ENCODE results near the gene PYURF.

Gene PYURF

GRCh38 chr4:88528861-88529260, 5.3 kb upstream of the PYURF start:
- Histone ChIP-seq H3K9me3 (ENCODE audit: control insufficient read depth, insufficient read depth, low read length) (no peaks in the 10 kb centered on the region), H3K4me3 (ENCODE audit: low read depth, low read length) (no peak overlapping the region), H3K4me1 (ENCODE audit: control insufficient read depth, insufficient read depth, low read length) (peaks cover 22% of the 10 kb centered on the region), H3K9ac (ENCODE audit: low read depth, low read length) (no peak overlapping the region), H3K27me3 (ENCODE audit: control insufficient read depth, insufficient read depth, low read length) (no peaks in the 10 kb centered on the region), H3K36me3 (ENCODE audit: control insufficient read depth, insufficient read depth, low read length) (no peaks in the 10 kb centered on the region), H3K27ac (ENCODE audit: low read depth, low read length) (no peak overlapping the region)

GRCh38 chr4:88527787-88528186, 4.2 kb upstream of the PYURF start:
- H3K9ac ChIP-seq (ENCODE audit: low read depth, low read length): no peak overlapping the region
- peaks cover 13% of the 10 kb centered on the region for H3K4me1 ChIP-seq (ENCODE audit: control insufficient read depth, insufficient read depth, low read length)
- H3K27ac ChIP-seq (ENCODE audit: low read depth, low read length): no peak overlapping the region
- H3K27me3 ChIP-seq (ENCODE audit: control insufficient read depth, insufficient read depth, low read length): no peaks in the 10 kb centered on the region
- no peaks in the 10 kb centered on the region for H3K9me3 ChIP-seq (ENCODE audit: control insufficient read depth, insufficient read depth, low read length)
- no peaks in the 10 kb centered on the region for H3K36me3 ChIP-seq (ENCODE audit: control insufficient read depth, insufficient read depth, low read length)
- no peak overlapping the region for H3K4me3 ChIP-seq (ENCODE audit: low read depth, low read length)

- Histone ChIP-seq H3K9me3 (ENCODE audit: control insufficient read depth, insufficient read depth, low read length) (no peaks in the 10 kb centered on the region), H3K4me3 (ENCODE audit: low read depth, low read length) (no peak overlapping the region), H3K27me3 (ENCODE audit: control insufficient read depth, insufficient read depth, low read length) (no peaks in the 10 kb centered on the region), H3K27ac (ENCODE audit: low read depth, low read length) (no peak overlapping the region), H3K4me1 (ENCODE audit: control insufficient read depth, insufficient read depth, low read length) (peaks cover 15% of the 10 kb centered on the region), H3K36me3 (ENCODE audit: control insufficient read depth, insufficient read depth, low read length) (peaks cover 6% of the 10 kb centered on the region), H3K9ac (ENCODE audit: low read depth, low read length) (no peak overlapping the region)
Observed at GRCh38 chr4:88526221-88526815, 2.7 kb upstream of the PYURF start.

GRCh38 chr4:88524171-88524570, 595 bp upstream of the PYURF start:
- peak overlapping the region; percentile 92 for H3K27ac ChIP-seq (ENCODE audit: low read depth, low read length)
- no peaks in the 10 kb centered on the region for H3K9me3 ChIP-seq (ENCODE audit: control insufficient read depth, insufficient read depth, low read length)
- H3K9ac ChIP-seq (ENCODE audit: low read depth, low read length): no peak overlapping the region
- H3K27me3 ChIP-seq (ENCODE audit: control insufficient read depth, insufficient read depth, low read length): no peaks in the 10 kb centered on the region
- H3K36me3 ChIP-seq (ENCODE audit: control insufficient read depth, insufficient read depth, low read length): peaks cover 20% of the 10 kb centered on the region
- H3K4me1 ChIP-seq (ENCODE audit: control insufficient read depth, insufficient read depth, low read length): peaks cover 17% of the 10 kb centered on the region
- peak overlapping the region; percentile 97 for H3K4me3 ChIP-seq (ENCODE audit: low read depth, low read length)

- H3K36me3 ChIP-seq (ENCODE audit: control insufficient read depth, insufficient read depth, low read length): peaks cover 20% of the 10 kb centered on the region
- H3K4me3 ChIP-seq (ENCODE audit: low read depth, low read length): peak overlapping the region; percentile 97
- H3K9me3 ChIP-seq (ENCODE audit: control insufficient read depth, insufficient read depth, low read length): no peaks in the 10 kb centered on the region
- peak overlapping the region; percentile 92 for H3K27ac ChIP-seq (ENCODE audit: low read depth, low read length)
- H3K9ac ChIP-seq (ENCODE audit: low read depth, low read length): peak overlapping the region; percentile 92
- peaks cover 17% of the 10 kb centered on the region for H3K4me1 ChIP-seq (ENCODE audit: control insufficient read depth, insufficient read depth, low read length)
- H3K27me3 ChIP-seq (ENCODE audit: control insufficient read depth, insufficient read depth, low read length): no peaks in the 10 kb centered on the region
Observed at GRCh38 chr4:88522702-88523324, 763 bp downstream of the PYURF start.

- H3K4me1 ChIP-seq (ENCODE audit: control insufficient read depth, insufficient read depth, low read length): peaks cover 9% of the 10 kb centered on the region
- no peaks in the 10 kb centered on the region for H3K9me3 ChIP-seq (ENCODE audit: control insufficient read depth, insufficient read depth, low read length)
- no peaks in the 10 kb centered on the region for H3K27me3 ChIP-seq (ENCODE audit: control insufficient read depth, insufficient read depth, low read length)
- no peak overlapping the region for H3K4me3 ChIP-seq (ENCODE audit: low read depth, low read length)
- H3K27ac ChIP-seq (ENCODE audit: low read depth, low read length): no peak overlapping the region
- H3K36me3 ChIP-seq (ENCODE audit: control insufficient read depth, insufficient read depth, low read length): peaks cover 20% of the 10 kb centered on the region
- H3K9ac ChIP-seq (ENCODE audit: low read depth, low read length): no peak overlapping the region
Observed at GRCh38 chr4:88518911-88519310, 4.7 kb downstream of the PYURF start.

DNA sequence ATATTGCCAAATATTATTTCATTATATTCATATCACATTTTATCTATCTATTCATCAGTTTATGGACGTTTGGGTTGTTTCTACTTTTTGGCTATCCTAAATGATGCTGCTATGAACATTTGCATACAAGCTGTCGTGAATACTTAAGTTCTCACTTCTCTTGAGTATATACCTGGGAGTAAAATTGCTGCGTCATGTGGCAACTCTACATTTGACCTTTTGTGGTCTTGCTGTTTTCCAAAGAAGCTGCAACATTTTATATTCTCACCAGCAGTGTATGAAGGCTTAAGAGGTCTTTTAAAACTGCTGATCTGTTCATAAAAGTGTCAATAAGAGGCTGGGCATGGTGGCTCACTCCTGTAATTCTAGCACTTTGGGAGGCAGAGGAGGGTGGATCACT, 5.8 kb downstream of the PYURF start:
- peaks cover 7% of the 10 kb centered on the region; the same call in 1 of the 2 replicates for H3K4me1 ChIP-seq (ENCODE audit: control insufficient read depth, insufficient read depth, low read length)
- no peak overlapping the region for H3K9ac ChIP-seq (ENCODE audit: low read depth, low read length)
- no peak overlapping the region for H3K27ac ChIP-seq (ENCODE audit: low read depth, low read length)
- no peaks in the 10 kb centered on the region for H3K9me3 ChIP-seq (ENCODE audit: control insufficient read depth, insufficient read depth, low read length)
- no peaks in the 10 kb centered on the region for H3K27me3 ChIP-seq (ENCODE audit: control insufficient read depth, insufficient read depth, low read length)
- H3K36me3 ChIP-seq (ENCODE audit: control insufficient read depth, insufficient read depth, low read length): peaks cover 20% of the 10 kb centered on the region
- no peak overlapping the region for H3K4me3 ChIP-seq (ENCODE audit: low read depth, low read length)

DNA sequence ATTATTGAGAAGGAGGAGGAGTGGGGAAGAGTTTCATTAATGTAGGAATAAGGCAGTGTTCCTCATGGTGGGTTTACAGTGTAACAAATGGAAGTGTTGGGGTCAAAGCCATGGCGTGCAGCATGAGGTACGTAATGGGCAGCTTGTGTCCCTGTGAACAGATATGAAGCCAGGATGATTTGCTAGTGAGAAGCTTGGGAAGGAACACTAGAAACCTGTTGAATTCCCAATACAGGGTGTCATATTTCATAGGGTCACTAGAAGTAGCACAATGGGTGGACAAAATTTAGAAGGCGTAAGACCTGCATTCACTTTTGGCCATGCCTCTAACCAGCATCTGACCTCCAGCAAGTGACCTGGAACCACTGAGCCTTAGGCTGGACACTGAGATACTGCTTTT, 6.8 kb downstream of the PYURF start:
- Histone ChIP-seq H3K9me3 (ENCODE audit: control insufficient read depth, insufficient read depth, low read length) (no peaks in the 10 kb centered on the region), H3K27ac (ENCODE audit: low read depth, low read length) (no peak overlapping the region), H3K4me3 (ENCODE audit: low read depth, low read length) (no peak overlapping the region), H3K9ac (ENCODE audit: low read depth, low read length) (no peak overlapping the region), H3K36me3 (ENCODE audit: control insufficient read depth, insufficient read depth, low read length) (peaks cover 19% of the 10 kb centered on the region), H3K27me3 (ENCODE audit: control insufficient read depth, insufficient read depth, low read length) (no peaks in the 10 kb centered on the region), H3K4me1 (ENCODE audit: control insufficient read depth, insufficient read depth, low read length) (peaks cover 3% of the 10 kb centered on the region; the same call in 1 of the 2 replicates)

DNA sequence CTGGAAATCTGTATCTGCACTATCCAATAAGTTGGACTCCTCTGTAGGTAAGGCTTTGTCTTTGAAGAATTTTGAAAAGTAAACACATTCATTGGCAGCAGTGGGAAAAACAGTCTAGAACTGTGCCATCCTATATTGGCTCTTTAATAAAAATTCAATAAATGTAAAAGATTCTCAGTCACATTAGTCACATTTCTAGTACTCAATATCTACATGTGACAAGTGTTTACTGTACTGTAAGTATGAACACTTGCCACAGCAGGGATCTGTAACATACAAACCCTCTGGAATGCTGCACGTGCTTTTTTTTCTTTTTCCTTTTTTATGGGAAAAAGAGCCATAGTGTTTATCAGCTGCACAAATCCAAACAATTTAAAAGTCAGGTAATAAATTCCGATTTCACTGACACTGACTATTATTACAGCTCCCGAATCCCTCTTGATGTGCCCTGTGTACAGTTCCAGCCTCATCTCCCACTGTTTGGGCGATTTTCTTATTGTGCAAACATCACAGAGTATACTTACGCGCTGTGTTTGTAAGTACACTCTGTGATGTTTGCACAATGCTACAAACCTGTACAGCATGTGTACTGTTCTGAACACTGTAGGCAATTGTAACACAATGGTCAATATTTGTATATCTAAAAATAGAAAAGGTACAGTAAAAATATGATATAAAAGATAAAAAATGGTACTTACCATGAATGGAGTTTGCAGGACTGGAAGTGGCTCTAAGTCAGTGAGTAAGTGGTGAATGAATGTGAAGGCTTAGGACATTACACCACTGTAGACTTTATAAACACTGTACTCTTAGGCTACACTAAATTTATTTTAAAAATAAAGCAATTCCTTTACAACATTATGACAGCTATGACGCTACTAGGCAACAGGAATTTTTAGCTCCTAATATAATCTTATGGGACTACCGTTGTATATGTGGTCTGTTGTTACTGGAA, 8.7 kb downstream of the PYURF start:
- no peak overlapping the region for H3K9ac ChIP-seq (ENCODE audit: low read depth, low read length)
- no peaks in the 10 kb centered on the region for H3K27me3 ChIP-seq (ENCODE audit: control insufficient read depth, insufficient read depth, low read length)
- H3K36me3 ChIP-seq (ENCODE audit: control insufficient read depth, insufficient read depth, low read length): no peaks in the 10 kb centered on the region
- no peaks in the 10 kb centered on the region for H3K9me3 ChIP-seq (ENCODE audit: control insufficient read depth, insufficient read depth, low read length)
- H3K4me3 ChIP-seq (ENCODE audit: low read depth, low read length): no peak overlapping the region
- no peak overlapping the region for H3K27ac ChIP-seq (ENCODE audit: low read depth, low read length)
- H3K4me1 ChIP-seq (ENCODE audit: control insufficient read depth, insufficient read depth, low read length): no peaks in the 10 kb centered on the region

DNA sequence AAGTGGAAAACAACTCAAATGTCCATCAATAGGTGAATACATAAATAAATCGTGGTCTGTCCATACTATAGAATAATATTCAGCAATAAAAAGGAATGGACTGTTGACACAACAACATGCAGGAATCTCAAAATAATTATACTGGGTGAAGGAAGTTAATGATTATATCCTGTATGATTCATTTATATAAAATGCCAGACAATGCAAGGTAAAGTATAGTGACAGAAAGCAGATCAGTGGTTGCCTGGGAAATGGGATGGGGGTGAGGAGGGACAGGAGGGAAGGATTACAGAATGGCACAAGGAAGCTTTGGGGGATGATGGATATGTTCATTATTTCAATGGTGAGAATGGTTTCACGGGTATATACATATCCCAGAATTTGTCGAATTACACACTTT, 12.3 kb downstream of the PYURF start:
- H3K9me3 ChIP-seq (ENCODE audit: control insufficient read depth, insufficient read depth, low read length): no peaks in the 10 kb centered on the region
- no peak overlapping the region for H3K9ac ChIP-seq (ENCODE audit: low read depth, low read length)
- no peaks in the 10 kb centered on the region for H3K36me3 ChIP-seq (ENCODE audit: control insufficient read depth, insufficient read depth, low read length)
- H3K4me3 ChIP-seq (ENCODE audit: low read depth, low read length): no peak overlapping the region
- no peaks in the 10 kb centered on the region for H3K4me1 ChIP-seq (ENCODE audit: control insufficient read depth, insufficient read depth, low read length)
- H3K27ac ChIP-seq (ENCODE audit: low read depth, low read length): no peak overlapping the region
- no peaks in the 10 kb centered on the region for H3K27me3 ChIP-seq (ENCODE audit: control insufficient read depth, insufficient read depth, low read length)

- no peak overlapping the region for H3K4me3 ChIP-seq (ENCODE audit: low read depth, low read length)
- no peaks in the 10 kb centered on the region for H3K4me1 ChIP-seq (ENCODE audit: control insufficient read depth, insufficient read depth, low read length)
- H3K9ac ChIP-seq (ENCODE audit: low read depth, low read length): no peak overlapping the region
- H3K36me3 ChIP-seq (ENCODE audit: control insufficient read depth, insufficient read depth, low read length): peaks cover 4% of the 10 kb centered on the region; the same call in 1 of the 2 replicates
- H3K27me3 ChIP-seq (ENCODE audit: control insufficient read depth, insufficient read depth, low read length): no peaks in the 10 kb centered on the region
- H3K27ac ChIP-seq (ENCODE audit: low read depth, low read length): no peak overlapping the region
- no peaks in the 10 kb centered on the region for H3K9me3 ChIP-seq (ENCODE audit: control insufficient read depth, insufficient read depth, low read length)
Observed at GRCh38 chr4:88503344-88503743, 20.2 kb downstream of the PYURF start.
